ENCODE results near the gene TLR6.

DNA sequence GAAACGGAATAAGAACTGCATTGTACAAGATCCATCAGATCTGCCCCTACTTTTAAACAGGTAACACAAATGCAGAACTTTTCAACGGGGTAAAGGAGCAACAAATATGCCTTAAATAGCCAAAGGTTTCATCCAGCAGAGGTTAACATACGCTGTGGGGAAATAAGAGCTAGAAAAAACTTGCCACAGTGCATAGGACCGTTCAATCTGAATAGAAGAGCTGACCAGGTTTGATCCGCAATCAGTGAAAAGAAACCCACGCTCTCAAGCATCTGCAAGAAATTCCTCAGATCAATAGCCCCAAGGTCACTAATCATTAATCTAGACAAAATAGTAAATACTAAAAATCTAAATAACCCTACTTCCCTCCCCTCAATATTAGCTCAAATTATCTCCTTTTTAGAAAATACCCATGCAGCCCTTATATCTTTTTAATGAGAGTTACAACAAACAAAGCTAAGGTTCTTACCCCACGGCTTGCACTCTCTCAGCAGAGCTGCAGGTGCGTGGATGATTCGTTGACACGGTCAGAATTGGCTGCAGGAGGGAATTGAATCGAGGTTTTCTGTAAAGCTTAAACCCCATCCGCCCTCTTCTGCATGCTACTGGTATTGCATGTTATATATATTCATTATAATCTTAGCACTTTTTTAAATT, 74.0 kb downstream of the TLR6 start, which contains the start of gene TLR10:
- TF ChIP-seq, protein P1, sequence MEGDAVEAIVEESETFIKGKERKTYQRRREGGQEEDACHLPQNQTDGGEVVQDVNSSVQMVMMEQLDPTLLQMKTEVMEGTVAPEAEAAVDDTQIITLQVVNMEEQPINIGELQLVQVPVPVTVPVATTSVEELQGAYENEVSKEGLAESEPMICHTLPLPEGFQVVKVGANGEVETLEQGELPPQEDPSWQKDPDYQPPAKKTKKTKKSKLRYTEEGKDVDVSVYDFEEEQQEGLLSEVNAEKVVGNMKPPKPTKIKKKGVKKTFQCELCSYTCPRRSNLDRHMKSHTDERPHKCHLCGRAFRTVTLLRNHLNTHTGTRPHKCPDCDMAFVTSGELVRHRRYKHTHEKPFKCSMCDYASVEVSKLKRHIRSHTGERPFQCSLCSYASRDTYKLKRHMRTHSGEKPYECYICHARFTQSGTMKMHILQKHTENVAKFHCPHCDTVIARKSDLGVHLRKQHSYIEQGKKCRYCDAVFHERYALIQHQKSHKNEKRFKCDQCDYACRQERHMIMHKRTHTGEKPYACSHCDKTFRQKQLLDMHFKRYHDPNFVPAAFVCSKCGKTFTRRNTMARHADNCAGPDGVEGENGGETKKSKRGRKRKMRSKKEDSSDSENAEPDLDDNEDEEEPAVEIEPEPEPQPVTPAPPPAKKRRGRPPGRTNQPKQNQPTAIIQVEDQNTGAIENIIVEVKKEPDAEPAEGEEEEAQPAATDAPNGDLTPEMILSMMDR (IDR thresholded peaks at IDR 0.05), result peak; percentile 58 to 78 (median 72)
- no peak for TF ChIP-seq POLR2A (IDR thresholded peaks at IDR 0.05)

Measured in body of pancreas (tissue), 4 donors.